SK-N-SH (cell line): ENCODE measurements around the gene FARSB. TPM values are rescaled to one million over a fixed set of nuclear protein-coding genes. Genes with fewer than 3 reads are reported as not detected.

Experiments used
- CTCF ChIA-PET: fragments of 300-600, 350-600 bp; formaldehyde crosslinking; extraction: SDS; loops from one replicate; lab custom pipeline; 2021; lab: Yijun Ruan, JAX
- POLR2A ChIA-PET: fragments of 350-600 bp; sonication (Branson Sonifier 250); formaldehyde crosslinking; extraction: SDS; loops from one replicate; lab custom pipeline; 2020; ENCODE audit warnings: antibody characterized with exemption, inconsistent platforms; lab: Yijun Ruan, JAX
- DNase-seq: peaks from one replicate; pipeline ENCODE4 v3.0.0; 2012
- H2AFZ ChIP-seq: fragments of 200-600 bp; sonication (generic); 2 replicates; pipeline ENCODE4 v1.8.1; 2016; ENCODE audit warnings: antibody characterized with exemption, mild to moderate bottlenecking, low read depth
- H3F3A ChIP-seq: fragments of 200-600 bp; sonication (generic); replicated peaks from 2 replicates; pipeline ENCODE3; 2016; ENCODE audit warnings: antibody characterized with exemption, mild to moderate bottlenecking; ENCODE audit not compliant: insufficient read depth
- H3K27ac ChIP-seq, 2 experiments: fragments of 200-500 bp in 1 of 2; fragments of 200-600 bp in 1 of 2; sonication (Bioruptor generic) in 1 of 2; sonication (generic), shearing (Covaris generic) in 1 of 2; 2 replicates each; pipeline versions ENCODE4 v1.5.1 to v1.6.1; 2014 to 2016; ENCODE audit warnings: low read depth in 2 of 2, inconsistent platforms in 1 of 2, low read length in 1 of 2, mild to moderate bottlenecking in 1 of 2, mixed read lengths in 1 of 2
- H3K27me3 ChIP-seq: fragments of 200-600 bp; sonication (generic), shearing (Covaris generic); 2 replicates; pipeline ENCODE4 v1.6.1; 2016; ENCODE audit warnings: mixed run types; ENCODE audit not compliant: insufficient read depth
- H3K36me3 ChIP-seq, 2 experiments: fragments of 200-500 bp in 1 of 2; fragments of 200-600 bp in 1 of 2; sonication (Bioruptor generic) in 1 of 2; sonication (generic) in 1 of 2; replicated peaks in 1 of 2; 2 replicates each; pipeline versions ENCODE3 to v1.5.1; 2014 to 2016; ENCODE audit warnings: low read length in 1 of 2, mild to moderate bottlenecking in 1 of 2; ENCODE audit not compliant: insufficient read depth in 2 of 2, control insufficient read depth in 1 of 2
- H3K4me1 ChIP-seq, 2 experiments: fragments of 200-500 bp in 1 of 2; fragments of 200-600 bp in 1 of 2; sonication (Bioruptor generic) in 1 of 2; sonication (generic), shearing (Covaris generic) in 1 of 2; 2 replicates each; pipeline versions ENCODE4 v1.5.1 to v1.6.1; 2014 to 2016; ENCODE audit warnings: low read depth in 1 of 2, low read length in 1 of 2, mixed run types in 1 of 2; ENCODE audit not compliant: insufficient read depth in 2 of 2, control insufficient read depth in 1 of 2
- H3K4me2 ChIP-seq: fragments of 200-600 bp; sonication (generic), shearing (Covaris generic); 2 replicates; pipeline ENCODE4 v1.6.1; 2017; ENCODE audit warnings: mixed run types
- H3K4me3 ChIP-seq, 2 experiments: fragments of 200-500 bp in 1 of 2; fragments of 200-600 bp in 1 of 2; sonication (Bioruptor generic) in 1 of 2; sonication (generic), shearing (Covaris generic) in 1 of 2; 2 replicates each; pipeline versions ENCODE4 v1.5.1 to v1.8.1; 2014 to 2016; ENCODE audit warnings: low read depth in 2 of 2, inconsistent platforms in 1 of 2, low read length in 1 of 2, mild to moderate bottlenecking in 1 of 2, mixed read lengths in 1 of 2, moderate library complexity in 1 of 2
- H3K79me2 ChIP-seq: fragments of 200-600 bp; sonication (generic); 2 replicates; pipeline ENCODE4 v1.8.1; 2017; ENCODE audit warnings: mild to moderate bottlenecking; ENCODE audit not compliant: insufficient read depth
- H3K9ac ChIP-seq: fragments of 200-600 bp; sonication (generic); 2 replicates; pipeline ENCODE4 v1.6.1; 2017; ENCODE audit warnings: mixed run types
- H3K9me2 ChIP-seq: fragments of 200-600 bp; sonication (generic); 2 replicates; pipeline ENCODE4 v1.6.1; 2017; ENCODE audit warnings: mixed run types
- H3K9me3 ChIP-seq: fragments of 200-600 bp; sonication (generic); 2 replicates; pipeline ENCODE4 v1.6.1; 2017; ENCODE audit warnings: mixed run types, mild to moderate bottlenecking, moderate library complexity
- H4K20me1 ChIP-seq: fragments of 200-600 bp; sonication (generic); 2 replicates; pipeline ENCODE4 v1.6.1; 2017; ENCODE audit warnings: mild to moderate bottlenecking, mixed run types; ENCODE audit not compliant: insufficient read depth
- ELF1 ChIP-seq: IDR thresholded peaks from 2 replicates; pipeline ENCODE4 v1.4.0; 2012
- FOSL2 ChIP-seq: IDR thresholded peaks from 2 replicates; pipeline ENCODE4 v1.4.0; 2012; ENCODE audit warnings: low read depth, mild to moderate bottlenecking, moderate library complexity, borderline replicate concordance
- FOXM1 ChIP-seq: IDR thresholded peaks from 2 replicates; pipeline ENCODE4 v1.4.0; 2012; ENCODE audit warnings: low read depth, mild to moderate bottlenecking
- GABPA ChIP-seq: IDR thresholded peaks from 2 replicates; pipeline ENCODE4 v1.4.0; 2012; ENCODE audit warnings: low read depth, mild to moderate bottlenecking
- PBX3 ChIP-seq: IDR thresholded peaks from 2 replicates; pipeline ENCODE4; 2012
- TCF12 ChIP-seq: IDR thresholded peaks from 2 replicates; pipeline ENCODE4 v1.4.0; 2012
- YY1 ChIP-seq: IDR thresholded peaks from 2 replicates; pipeline ENCODE4 v1.4.0; 2012; ENCODE audit warnings: low read depth, mild to moderate bottlenecking
- WGBS: methylation state at CpG from one replicate; pipeline ENCODE4 v1.1.6; 2017; ENCODE audit warnings: low lambda C conversion rate; 5-methylcytosine and 5-hydroxymethylcytosine counted together
- polyA plus RNA-seq, 3 experiments: library from polyadenylated mRNA; depleted of rRNA; stranded (reverse); fragments of >200 nt; gene quantifications; 2 replicates each; pipeline ENCODE4 v1.2.3, GENCODE V29; 2012
- TF ChIP-seq, protein P1 (sequence below): IDR thresholded peaks from 2 replicates; pipeline ENCODE4 v1.4.0; 2012; ENCODE audit warnings: low read depth, borderline replicate concordance

FARSB gene
- polyA plus RNA-seq, 1 of the 3 experiments (the other 2 are of a cell fraction), result 15.4 TPM

- H3K79me2 ChIP-seq, result peaks cover 78% of the 10 kb centered on the region
- WGBS, result 93% methylated on average over 8 of the region's 8 CpGs
- ChIA-PET CTCF (interaction anchor here (1.4 kb wide), 1 partner anchor 10 kb away, joined by 3 read pairs; no protein-coding TSS in a partner anchor), POLR2A (no interaction called here)
- no peak overlapping the region for H3K4me2 ChIP-seq
- H3K36me3 ChIP-seq, result peaks cover 6 to 10% of the 10 kb centered on the region in 2 experiments
- no peaks in the 10 kb centered on the region for H3K9me3 ChIP-seq
- DNase-seq, result no peak
- H3K9me2 ChIP-seq, result no peaks in the 10 kb centered on the region
- H3K4me1 ChIP-seq, result peaks cover 9 to 14% of the 10 kb centered on the region in 2 experiments; a peak in 2 of 4 replicates
- H3K4me3 ChIP-seq, result no peak overlapping the region
- no peaks in the 10 kb centered on the region for H4K20me1 ChIP-seq
- no peaks in the 10 kb centered on the region for H3K27me3 ChIP-seq
- no peak overlapping the region for H3K9ac ChIP-seq
- no peaks in the 10 kb centered on the region for H3F3A ChIP-seq
- no peak overlapping the region for H2AFZ ChIP-seq
- H3K27ac ChIP-seq, result no peak overlapping the region; a peak in 1 of 4 replicates
- TF ChIP-seq, protein P1, sequence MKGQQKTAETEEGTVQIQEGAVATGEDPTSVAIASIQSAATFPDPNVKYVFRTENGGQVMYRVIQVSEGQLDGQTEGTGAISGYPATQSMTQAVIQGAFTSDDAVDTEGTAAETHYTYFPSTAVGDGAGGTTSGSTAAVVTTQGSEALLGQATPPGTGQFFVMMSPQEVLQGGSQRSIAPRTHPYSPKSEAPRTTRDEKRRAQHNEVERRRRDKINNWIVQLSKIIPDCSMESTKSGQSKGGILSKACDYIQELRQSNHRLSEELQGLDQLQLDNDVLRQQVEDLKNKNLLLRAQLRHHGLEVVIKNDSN, result no peak
- TF ChIP-seq YY1, result no peak
- TF ChIP-seq FOXM1, result no peak
- no peak for TF ChIP-seq FOSL2
- TF ChIP-seq ELF1, result no peak
- TF ChIP-seq GABPA, result no peak
Observed at GRCh38 chr2:222652491-222653255, 3.2 kb downstream of the FARSB start.

DNA sequence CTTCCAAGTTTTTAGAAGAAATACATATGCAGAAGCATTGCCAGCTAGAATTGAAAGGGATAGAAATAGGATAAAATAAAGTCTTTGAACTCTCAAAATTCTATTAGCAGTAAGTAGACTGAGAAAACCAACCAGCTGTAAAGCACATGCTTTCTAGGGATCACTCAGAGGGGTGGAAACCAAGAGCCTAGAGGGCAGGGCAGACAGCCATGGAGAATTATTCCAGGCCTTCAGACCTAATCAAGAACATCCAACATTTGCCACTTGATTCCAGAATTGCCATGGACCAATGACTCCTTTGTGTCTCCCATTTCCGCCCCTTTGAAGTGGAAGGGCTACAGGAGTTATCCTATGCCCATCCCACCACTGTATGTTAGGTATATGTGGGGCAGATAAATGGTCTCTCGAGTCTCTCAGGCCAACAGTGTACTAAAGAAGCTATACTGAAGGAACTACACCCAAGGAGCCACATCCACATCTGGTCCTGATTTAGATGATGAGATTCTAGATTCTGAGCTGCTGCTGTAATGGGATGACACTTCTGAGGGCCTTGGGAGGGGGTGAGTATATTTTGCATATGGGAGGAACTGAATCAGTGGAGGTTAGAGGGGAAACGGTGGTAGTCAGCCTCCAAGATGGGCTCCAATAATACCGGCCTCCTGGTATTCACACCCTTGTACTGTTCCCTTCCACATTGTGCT, 4.0 kb downstream of the FARSB start:
- no peaks in the 10 kb centered on the region for H3K9me3 ChIP-seq
- H3K27me3 ChIP-seq, result no peaks in the 10 kb centered on the region
- H3K4me1 ChIP-seq, result peaks cover 9 to 11% of the 10 kb centered on the region in 2 experiments; a peak in 2 of 4 replicates
- H3K79me2 ChIP-seq, result peaks cover 78% of the 10 kb centered on the region
- ChIA-PET POLR2A (no interaction called here), CTCF (interaction anchor here (1.0 to 1.4 kb wide), 2 partner anchors 9 to 332 kb away, joined by 3 to 4 read pairs; a partner anchor contains a TSS)
- DNase-seq, result no peak
- no peak overlapping the region; a peak in 1 of 4 replicates for H3K27ac ChIP-seq
- peaks cover 10 to 14% of the 10 kb centered on the region in 2 experiments for H3K36me3 ChIP-seq
- WGBS, result 80% methylated on average over 4 of the region's 4 CpGs
- no peaks in the 10 kb centered on the region for H3K9me2 ChIP-seq
- no peak overlapping the region for H2AFZ ChIP-seq
- H4K20me1 ChIP-seq, result no peaks in the 10 kb centered on the region
- no peak overlapping the region for H3K9ac ChIP-seq
- H3K4me2 ChIP-seq, result no peak overlapping the region
- no peak overlapping the region for H3K4me3 ChIP-seq
- H3F3A ChIP-seq, result no peaks in the 10 kb centered on the region
- TF ChIP-seq TCF12 (peak; percentile 75), PBX3 (no peak)
